SH-SY5Y (cell line): ENCODE results near the gene ELP1.

Experiments
- GATA2 ChIP-seq: IDR thresholded peaks from 2 replicates; pipeline ENCODE4 v1.6.1; 2011; ENCODE audit warnings: mild to moderate bottlenecking, low read depth, low read length
- GATA3 ChIP-seq: IDR thresholded peaks from 2 replicates; pipeline ENCODE4 v1.6.1; 2011; ENCODE audit warnings: low read depth, mild to moderate bottlenecking, low read length, moderate library complexity

- no peak for TF ChIP-seq GATA2
- TF ChIP-seq GATA3, result no peak
These were observed 56.4 kb downstream of the ELP1 start for GRCh38 chr9:108877524-108877923.
